PC-9 (cell line): ENCODE measurements around the gene LAMTOR4. TPM values are rescaled to one million over a fixed set of nuclear protein-coding genes. Genes with fewer than 3 reads are reported as not detected.

Experiments
- BruUV-seq: library from RNA; stranded (reverse); fragments of 400-500 nt; replicated peaks from 2 replicates; lab custom pipeline; 2021; lab: Mats Ljungman, UMichigan
- CTCF ChIA-PET: fragments of 300-600 bp; sonication (Branson Sonifier 250); formaldehyde crosslinking; loops from one replicate; lab custom pipeline; 2022; ENCODE audit warnings: antibody characterized with exemption; lab: Charles Lee
- POLR2A ChIA-PET: fragments of 300-600 bp; sonication (Branson Sonifier 250); formaldehyde crosslinking; loops from one replicate; lab custom pipeline; 2022; ENCODE audit warnings: antibody characterized with exemption; ENCODE audit not compliant: unreplicated experiment; lab: Charles Lee
- DNase-seq, 2 experiments: peaks; one replicate each; pipeline versions ENCODE4 v3.0.0 to v3.0.0-alpha.2; 2015 to 2022; ENCODE audit warnings: mixed read lengths in 1 of 2
- H2AFZ ChIP-seq: fragments of 200-600 bp; sonication (generic); 2 replicates; pipeline ENCODE4 v1.8.1; 2017; ENCODE audit warnings: antibody characterized with exemption
- H3F3A ChIP-seq: fragments of 200-600 bp; sonication (generic); 2 replicates; pipeline ENCODE4 v1.8.1; 2017; ENCODE audit warnings: antibody characterized with exemption, mild to moderate bottlenecking, low read depth; ENCODE audit not compliant: insufficient read depth
- H3K27ac ChIP-seq: fragments of 200-600 bp; sonication (generic); 2 replicates; pipeline ENCODE4 v1.6.1; 2016; ENCODE audit warnings: mixed run types
- H3K27me3 ChIP-seq: fragments of 200-600 bp; sonication (generic); 2 replicates; pipeline ENCODE4 v1.6.1; 2016; ENCODE audit warnings: low read depth, mixed run types; ENCODE audit not compliant: insufficient read depth
- H3K36me3 ChIP-seq: fragments of 200-600 bp; sonication (generic); 2 replicates; pipeline ENCODE4 v1.6.1; 2016; ENCODE audit warnings: low read depth, mixed run types
- H3K4me1 ChIP-seq: fragments of 200-600 bp; sonication (generic); replicated peaks from 2 replicates; pipeline ENCODE4 v1.6.1; 2016; ENCODE audit warnings: mixed run types; ENCODE audit not compliant: insufficient read depth
- H3K4me2 ChIP-seq: fragments of 200-600 bp; sonication (generic); 2 replicates; pipeline ENCODE4 v1.6.1; 2017; ENCODE audit warnings: mixed run types
- H3K4me3 ChIP-seq: fragments of 200-600 bp; sonication (generic); 2 replicates; pipeline ENCODE4 v1.6.1; 2016; ENCODE audit warnings: mixed run types
- H3K79me2 ChIP-seq: fragments of 200-600 bp; sonication (generic); 2 replicates; pipeline ENCODE4 v1.6.1; 2017; ENCODE audit warnings: low read depth, mixed run types
- H3K9me2 ChIP-seq: fragments of 200-600 bp; sonication (generic); 2 replicates; pipeline ENCODE4 v1.8.1; 2017; ENCODE audit warnings: mild to moderate bottlenecking; ENCODE audit not compliant: insufficient read depth
- H3K9me3 ChIP-seq: fragments of 200-600 bp; sonication (generic); 2 replicates; pipeline ENCODE4 v1.8.1; 2016; ENCODE audit warnings: low read depth; ENCODE audit not compliant: insufficient read depth
- H4K20me1 ChIP-seq: fragments of 200-600 bp; sonication (generic); 2 replicates; pipeline ENCODE4 v1.8.1; 2017; ENCODE audit not compliant: insufficient read depth
- CTCF ChIP-seq: fragments of 200-600 bp; sonication (generic); conservative IDR thresholded peaks from 2 replicates; pipeline ENCODE4 v1.6.1; 2017; ENCODE audit warnings: mixed run types, antibody characterized with exemption, mild to moderate bottlenecking, moderate library complexity
- EZH2 ChIP-seq: fragments of 200-600 bp; sonication (generic); IDR thresholded peaks from 2 replicates; pipeline ENCODE4 v1.8.0; 2017; ENCODE audit warnings: antibody characterized with exemption, low read depth
- intact Hi-C: fragments of 100-400 bp; cut with micrococcal nuclease; formaldehyde crosslinking; loops from one replicate; pipeline ENCODE4 v1.10.0; 2022; ENCODE audit not compliant: unreplicated experiment
- total RNA-seq: library from RNA; stranded (reverse); gene quantifications from 2 replicates; pipeline ENCODE4 v1.2.3, GENCODE V29; 2021

Gene LAMTOR4
- total RNA-seq, 1 experiment from 2014 or later = 160 TPM

GRCh38 chr7:100163871-100164270 is 15.2 kb downstream of the LAMTOR4 start:
- BruUV-seq = no TSS peak
- no peak for TF ChIP-seq EZH2
- no peak for TF ChIP-seq CTCF
- Histone ChIP-seq H3K9me2 (no peaks in the 10 kb centered on the region), H3K27me3 (peaks cover 24% of the 10 kb centered on the region; the same call in 1 of the 2 replicates), H3K4me1 (peaks cover 15% of the 10 kb centered on the region), H3K4me2 (peak overlapping the region; percentile 59; the same call in 1 of the 2 replicates), H3K79me2 (no peaks in the 10 kb centered on the region), H3K36me3 (no peaks in the 10 kb centered on the region), H3K4me3 (no peak overlapping the region), H3F3A (peaks cover 22% of the 10 kb centered on the region), H4K20me1 (no peaks in the 10 kb centered on the region), H2AFZ (no peak overlapping the region), H3K9me3 (no peaks in the 10 kb centered on the region), H3K27ac (no peak overlapping the region)
- intact Hi-C loops = no loop called here
- ChIA-PET POLR2A (no interaction called here), CTCF (no interaction called here)
- DNase-seq = no peak

GRCh38 chr7:100166317-100166940 is 17.7 kb downstream of the LAMTOR4 start:
- Histone ChIP-seq H3K79me2 (no peaks in the 10 kb centered on the region), H3K4me2 (no peak overlapping the region), H3K27me3 (peaks cover 47% of the 10 kb centered on the region), H2AFZ (no peak overlapping the region), H3K4me3 (no peak overlapping the region), H3K9me3 (no peaks in the 10 kb centered on the region), H3K9me2 (no peaks in the 10 kb centered on the region), H3K27ac (no peak overlapping the region), H4K20me1 (no peaks in the 10 kb centered on the region), H3K4me1 (peaks cover 15% of the 10 kb centered on the region), H3K36me3 (no peaks in the 10 kb centered on the region), H3F3A (peaks cover 16% of the 10 kb centered on the region)
- intact Hi-C loops = no loop called here
- no peak for TF ChIP-seq CTCF
- no peak for TF ChIP-seq EZH2
- DNase-seq = no peak
- ChIA-PET CTCF (no interaction called here), POLR2A (interaction anchor here (0.6 kb wide), 1 partner anchor 80 kb away, joined by 7 read pairs; no protein-coding TSS in a partner anchor)
- BruUV-seq = no TSS peak

GRCh38 chr7:100166970-100167911 is 18.5 kb downstream of the LAMTOR4 start:
- Histone ChIP-seq H4K20me1 (no peaks in the 10 kb centered on the region), H3K4me2 (no peak overlapping the region), H2AFZ (no peak overlapping the region), H3K27me3 (peaks cover 47% of the 10 kb centered on the region), H3K9me3 (no peaks in the 10 kb centered on the region), H3F3A (peaks cover 11% of the 10 kb centered on the region), H3K27ac (no peak overlapping the region), H3K36me3 (no peaks in the 10 kb centered on the region), H3K9me2 (no peaks in the 10 kb centered on the region), H3K79me2 (no peaks in the 10 kb centered on the region), H3K4me1 (peaks cover 15% of the 10 kb centered on the region), H3K4me3 (no peak overlapping the region)
- TF ChIP-seq CTCF (no peak), EZH2 (no peak)
- POLR2A ChIA-PET = interaction anchor here (0.6 kb wide), 1 partner anchor 79 kb away, joined by 7 read pairs; no protein-coding TSS in a partner anchor
- intact Hi-C loops = no loop called here
- no peak for DNase-seq
- BruUV-seq = no TSS peak
- CTCF ChIA-PET = interaction anchor here (0.6 kb wide), 1 partner anchor 49 kb away, joined by 3 read pairs; no protein-coding TSS in a partner anchor
